Fibroblast of lung (primary cell): ENCODE results near the gene MOSPD3. TPM values are rescaled to one million over a fixed set of nuclear protein-coding genes. Genes with fewer than 3 reads are reported as not detected.

Source experiments
- DNase-seq, 2 donors: peaks; one replicate each; pipeline versions ENCODE4 v3.0.0 to v3.0.0-alpha.2; 2010; ENCODE audit warnings: low read depth in 2 of 2
- H2AFZ ChIP-seq: 2 replicates; pipeline ENCODE4 v1.5.1; 2012; ENCODE audit warnings: low read length, control low read depth, inconsistent platforms
- H3K27ac ChIP-seq: 2 replicates; pipeline ENCODE4 v1.5.1; 2011; ENCODE audit warnings: low read length, control low read depth; ENCODE audit not compliant: insufficient read depth
- H3K27me3 ChIP-seq: 2 replicates; pipeline ENCODE4 v1.5.1; 2011; ENCODE audit warnings: mild to moderate bottlenecking, low read length; ENCODE audit not compliant: control insufficient read depth, insufficient read depth
- H3K36me3 ChIP-seq: 2 replicates; pipeline ENCODE4 v1.5.1; 2011; ENCODE audit warnings: low read length; ENCODE audit not compliant: control insufficient read depth, insufficient read depth
- H3K4me1 ChIP-seq: 2 replicates; pipeline ENCODE4 v1.5.1; 2011; ENCODE audit warnings: low read length; ENCODE audit not compliant: control insufficient read depth, insufficient read depth; ENCODE audit errors: extremely low read depth
- H3K4me2 ChIP-seq: 2 replicates; pipeline ENCODE4 v1.5.1; 2011; ENCODE audit warnings: low read length, control low read depth; ENCODE audit not compliant: insufficient read depth; ENCODE audit errors: extremely low read depth
- H3K4me3 ChIP-seq, 4 experiments: fragments of 200-600 bp in 1 of 4; sonication (generic) in 1 of 4; replicated peaks in 1 of 4; 2 replicates each; pipeline ENCODE4 v1.5.1; 2011 to 2016; ENCODE audit warnings: low read length in 4 of 4, low read depth in 3 of 4, mild to moderate bottlenecking in 3 of 4, control low read depth in 2 of 4, inconsistent platforms in 1 of 4, mixed read lengths in 1 of 4; ENCODE audit not compliant: insufficient read depth in 1 of 4; ENCODE audit errors: control extremely low read depth in 1 of 4
- H3K79me2 ChIP-seq: 2 replicates; pipeline ENCODE4 v1.5.1; 2012; ENCODE audit warnings: mild to moderate bottlenecking, low read length, inconsistent platforms; ENCODE audit not compliant: control insufficient read depth, insufficient read depth
- H3K9ac ChIP-seq: 2 replicates; pipeline ENCODE4 v1.5.1; 2011; ENCODE audit warnings: mild to moderate bottlenecking, low read length, control low read depth; ENCODE audit not compliant: insufficient read depth
- H3K9me3 ChIP-seq: 2 replicates; pipeline ENCODE4 v1.5.1; 2012; ENCODE audit warnings: low read depth, low read length; ENCODE audit not compliant: control insufficient read depth, insufficient read depth
- H4K20me1 ChIP-seq: 2 replicates; pipeline ENCODE4 v1.5.1; 2011; ENCODE audit warnings: low read length; ENCODE audit not compliant: control insufficient read depth, insufficient read depth; ENCODE audit errors: extremely low read depth
- EZH2 ChIP-seq: IDR thresholded peaks from 2 replicates; pipeline ENCODE4 v1.5.1; 2012; ENCODE audit warnings: low read length, control low read depth, mild to moderate bottlenecking; ENCODE audit errors: missing control alignments
- polyA plus RNA-seq, 2 donors: library from polyadenylated mRNA; depleted of rRNA in 1 of 2; stranded (reverse) in 1 of 2; unstranded in 1 of 2; fragments of >200 nt; gene quantifications; 2 replicates each; pipeline ENCODE4 v1.2.1, GENCODE V29; 2011 to 2012; ENCODE audit warnings: missing spikeins in 1 of 2
- total RNA-seq: library from RNA; depleted of rRNA; stranded (reverse); fragments of >200 nt; gene quantifications from 2 replicates; pipeline ENCODE4 v1.2.1, GENCODE V29; 2014
- TF ChIP-seq, protein P1 (sequence below), 2 donors: IDR thresholded peaks in 1 of 2; conservative IDR thresholded peaks in 1 of 2; 1 replicate in 1 of 2; 2 replicates in 1 of 2; pipeline ENCODE4 v1.5.1; 2011 to 2012; ENCODE audit warnings: low read length in 2 of 2, control low read depth in 1 of 2, inconsistent platforms in 1 of 2, low read depth in 1 of 2, mild to moderate bottlenecking in 1 of 2

MOSPD3 gene
- total and polyA plus RNA-seq, 2 donors (not counting 1 experiment from before 2014, with no cell fraction given): 5.9 to 12.8 TPM

DNA sequence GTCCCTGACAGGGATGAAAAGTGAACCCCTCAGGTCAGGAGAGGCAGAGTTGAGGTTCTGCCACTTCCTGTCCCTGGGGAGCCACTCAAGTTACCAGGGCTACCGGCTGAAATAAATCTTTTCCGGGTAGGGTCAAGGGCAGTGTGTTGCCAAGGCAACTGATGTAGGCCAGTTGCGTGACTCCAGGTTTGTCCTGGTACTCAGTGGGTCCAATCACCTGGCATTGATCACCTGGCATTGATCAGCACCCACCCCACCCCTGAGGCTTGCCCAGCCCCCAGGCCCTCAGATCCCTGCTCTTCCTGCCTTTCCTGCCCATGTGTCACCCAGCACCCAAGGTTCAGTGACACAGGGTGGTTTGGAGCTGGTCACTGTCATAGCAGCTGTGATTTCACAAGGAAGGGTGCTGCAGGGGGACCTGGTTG, 44.6 kb upstream of the MOSPD3 start:
- H3K27me3 ChIP-seq: no peaks in the 10 kb centered on the region
- no peaks in the 10 kb centered on the region for H3K79me2 ChIP-seq
- H3K4me2 ChIP-seq: no peak overlapping the region
- H3K9ac ChIP-seq: no peak overlapping the region
- no peak overlapping the region for H2AFZ ChIP-seq
- H3K36me3 ChIP-seq: peaks cover 2% of the 10 kb centered on the region
- H4K20me1 ChIP-seq: no peaks in the 10 kb centered on the region
- TF ChIP-seq, protein P1, sequence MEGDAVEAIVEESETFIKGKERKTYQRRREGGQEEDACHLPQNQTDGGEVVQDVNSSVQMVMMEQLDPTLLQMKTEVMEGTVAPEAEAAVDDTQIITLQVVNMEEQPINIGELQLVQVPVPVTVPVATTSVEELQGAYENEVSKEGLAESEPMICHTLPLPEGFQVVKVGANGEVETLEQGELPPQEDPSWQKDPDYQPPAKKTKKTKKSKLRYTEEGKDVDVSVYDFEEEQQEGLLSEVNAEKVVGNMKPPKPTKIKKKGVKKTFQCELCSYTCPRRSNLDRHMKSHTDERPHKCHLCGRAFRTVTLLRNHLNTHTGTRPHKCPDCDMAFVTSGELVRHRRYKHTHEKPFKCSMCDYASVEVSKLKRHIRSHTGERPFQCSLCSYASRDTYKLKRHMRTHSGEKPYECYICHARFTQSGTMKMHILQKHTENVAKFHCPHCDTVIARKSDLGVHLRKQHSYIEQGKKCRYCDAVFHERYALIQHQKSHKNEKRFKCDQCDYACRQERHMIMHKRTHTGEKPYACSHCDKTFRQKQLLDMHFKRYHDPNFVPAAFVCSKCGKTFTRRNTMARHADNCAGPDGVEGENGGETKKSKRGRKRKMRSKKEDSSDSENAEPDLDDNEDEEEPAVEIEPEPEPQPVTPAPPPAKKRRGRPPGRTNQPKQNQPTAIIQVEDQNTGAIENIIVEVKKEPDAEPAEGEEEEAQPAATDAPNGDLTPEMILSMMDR (conservative IDR thresholded peaks at IDR 0.05 in 1 of 2, IDR thresholded peaks at IDR 0.05 in 1 of 2; ENCODE audit: low read depth in 1 of 2, low read length in 2 of 2): no peak
- TF ChIP-seq EZH2: no peak
- H3K4me3 ChIP-seq: no peak overlapping the region
- no peaks in the 10 kb centered on the region for H3K4me1 ChIP-seq
- no peak overlapping the region for H3K27ac ChIP-seq
- no peak for DNase-seq
- no peaks in the 10 kb centered on the region for H3K9me3 ChIP-seq

DNA sequence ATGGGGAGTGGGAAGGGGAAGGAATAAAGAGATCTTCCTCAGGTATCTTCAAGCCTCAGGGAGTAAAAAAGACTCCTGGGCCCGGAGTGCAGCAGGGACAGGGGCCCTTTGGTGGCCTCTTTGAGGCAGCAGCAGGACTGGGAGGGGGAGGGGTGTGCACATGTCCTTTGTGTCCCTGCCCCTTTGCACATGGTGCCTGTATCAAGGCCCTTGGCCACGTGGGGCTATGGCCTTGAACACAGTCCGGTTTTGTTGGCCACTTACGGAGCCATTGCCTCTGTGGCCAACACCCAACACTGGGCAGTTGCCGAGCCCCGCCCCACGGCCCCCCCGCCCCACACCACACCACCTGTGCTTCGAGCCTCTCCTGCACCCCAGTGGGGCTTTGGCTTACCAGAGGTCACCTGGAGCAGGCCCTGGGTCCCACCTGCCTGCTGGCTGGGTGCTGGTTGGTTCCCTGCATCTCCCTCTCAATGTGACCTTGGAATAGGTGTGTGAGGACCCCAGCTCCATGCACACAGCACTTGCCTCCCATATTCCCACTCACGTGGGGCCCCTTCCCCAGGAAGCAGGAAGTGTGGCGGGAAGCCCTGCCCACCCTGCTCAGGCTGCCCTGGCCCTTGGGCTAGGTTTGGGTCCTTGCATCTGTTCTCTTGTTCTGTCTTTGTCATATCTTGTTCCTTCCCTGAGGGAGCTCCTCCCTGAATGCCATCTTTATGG, 44.0 kb upstream of the MOSPD3 start:
- Histone ChIP-seq H3K9ac (no peak overlapping the region), H3K4me3 (no peak overlapping the region), H3K9me3 (no peaks in the 10 kb centered on the region), H3K27ac (no peak overlapping the region), H4K20me1 (no peaks in the 10 kb centered on the region), H3K36me3 (peaks cover 2% of the 10 kb centered on the region), H3K4me1 (no peaks in the 10 kb centered on the region), H3K27me3 (no peaks in the 10 kb centered on the region), H3K79me2 (no peaks in the 10 kb centered on the region), H3K4me2 (no peak overlapping the region), H2AFZ (no peak overlapping the region)
- TF ChIP-seq, protein P1 (conservative IDR thresholded peaks at IDR 0.05 in 1 of 2, IDR thresholded peaks at IDR 0.05 in 1 of 2; ENCODE audit: low read depth in 1 of 2, low read length in 2 of 2): no peak
- TF ChIP-seq EZH2: no peak
- no peak for DNase-seq

DNA sequence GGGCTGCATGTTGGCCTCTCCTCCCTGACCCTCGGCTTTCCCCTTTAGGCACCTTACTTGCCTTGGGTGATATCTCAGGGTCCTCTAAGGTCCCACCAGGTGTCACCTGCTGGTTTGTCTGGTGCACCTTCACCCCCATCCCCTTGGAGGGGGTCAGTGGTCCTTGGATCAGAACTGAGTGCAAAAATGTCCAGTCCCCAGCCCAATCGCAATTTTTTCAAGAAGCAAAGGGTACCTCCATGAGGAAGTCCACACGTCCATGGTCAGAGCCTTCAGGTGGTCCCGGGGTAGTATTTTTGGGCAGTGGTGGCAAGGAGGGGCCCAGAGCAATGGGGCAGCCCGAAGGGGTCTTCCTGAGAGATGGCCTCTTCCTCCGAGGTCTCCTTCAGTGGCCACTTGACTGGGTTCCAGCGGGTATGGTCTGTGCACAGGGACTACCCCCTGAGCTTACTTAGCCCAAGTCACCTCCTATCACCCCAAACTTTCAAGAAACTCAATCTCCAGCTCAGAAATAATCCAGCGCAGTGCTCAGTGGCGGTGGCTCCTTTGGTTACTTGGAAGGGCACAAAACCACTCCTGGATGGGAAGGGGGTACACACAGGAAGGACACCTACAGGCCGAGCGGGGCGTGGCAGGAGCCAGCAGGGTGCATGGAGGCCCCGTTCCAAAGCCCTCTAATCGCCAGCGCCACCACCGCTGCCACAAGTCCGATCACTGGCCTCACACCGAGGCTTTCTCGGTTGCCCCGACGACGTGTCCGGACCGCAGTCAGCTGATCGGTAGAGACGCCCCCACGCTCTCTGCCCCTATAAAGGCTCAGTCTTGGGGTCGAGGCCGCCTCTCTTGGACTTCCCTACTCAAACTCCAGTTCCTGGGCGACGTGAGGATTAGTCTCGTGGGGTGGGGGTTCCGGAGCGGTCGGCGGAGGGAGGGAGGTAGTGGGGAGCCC, 43.2 kb upstream of the MOSPD3 start:
- Histone ChIP-seq H3K4me2 (peak overlapping the region; percentile 23), H3K4me1 (no peaks in the 10 kb centered on the region), H3K4me3 (peak overlapping the region in 1 of 4 experiments; percentile 25), H3K27me3 (no peaks in the 10 kb centered on the region), H3K36me3 (peaks cover 4% of the 10 kb centered on the region), H3K27ac (no peak overlapping the region), H3K9me3 (no peaks in the 10 kb centered on the region), H2AFZ (no peak overlapping the region), H3K79me2 (no peaks in the 10 kb centered on the region), H4K20me1 (no peaks in the 10 kb centered on the region), H3K9ac (no peak overlapping the region)
- DNase-seq: peak in 1 of 2 donors; percentile 38
- TF ChIP-seq, protein P1 (conservative IDR thresholded peaks at IDR 0.05 in 1 of 2, IDR thresholded peaks at IDR 0.05 in 1 of 2; ENCODE audit: low read depth in 1 of 2, low read length in 2 of 2): peak; percentile 37 to 40
- no peak for TF ChIP-seq EZH2
